HL-60 (cell line): ENCODE data around the gene SH3RF3.

Source experiments
- DNase-seq, 2 experiments: peaks; one replicate each; pipeline ENCODE4 v3.0.0-alpha.2; 2010 to 2020; ENCODE audit warnings: low read depth in 1 of 2, low spot score in 1 of 2
- H3K27ac ChIP-seq: fragments of 250-450 bp; sonication (Bioruptor Pico); replicated peaks from 2 replicates; pipeline ENCODE4 v1.5.1; 2020; ENCODE audit warnings: mild to moderate bottlenecking, moderate library complexity
- H3K27me3 ChIP-seq: fragments of 250-450 bp; sonication (Bioruptor Pico); 2 replicates; pipeline ENCODE4 v1.5.1; 2021; ENCODE audit warnings: mild to moderate bottlenecking, moderate library complexity; ENCODE audit not compliant: insufficient read depth, poor library complexity, severe bottlenecking
- H3K4me3 ChIP-seq: replicated peaks from 2 replicates; pipeline ENCODE4 v1.5.1; 2011; ENCODE audit warnings: mild to moderate bottlenecking, control low read depth, low read length; ENCODE audit not compliant: insufficient read depth
- CTCF ChIP-seq: IDR thresholded peaks from one replicate; pipeline ENCODE4 v1.5.1; 2011; ENCODE audit warnings: low read length, control low read depth, inconsistent platforms; ENCODE audit not compliant: insufficient read depth
- GABPA ChIP-seq: IDR thresholded peaks from 2 replicates; pipeline ENCODE4 v1.6.1; 2012; ENCODE audit warnings: low read depth
- POLR2AphosphoS5 ChIP-seq: IDR thresholded peaks from 2 replicates; pipeline ENCODE4 v1.6.1; 2012; ENCODE audit warnings: low read depth
- REST ChIP-seq: IDR thresholded peaks from 2 replicates; pipeline ENCODE4 v1.6.1; 2012; ENCODE audit warnings: low read depth; ENCODE audit not compliant: insufficient replicate concordance
- SPI1 ChIP-seq: IDR thresholded peaks from 2 replicates; pipeline ENCODE4 v1.6.1; 2012; ENCODE audit warnings: low read depth, mild to moderate bottlenecking, borderline replicate concordance

The SH3RF3 gene

GRCh38 chr2:109523536-109524361 is 394.7 kb downstream of the SH3RF3 start:
- Histone ChIP-seq H3K27ac (no peak overlapping the region), H3K27me3 (no peaks in the 10 kb centered on the region), H3K4me3 (no peak overlapping the region)
- TF ChIP-seq REST, result no peak
- TF ChIP-seq CTCF, result no peak
- TF ChIP-seq POLR2AphosphoS5, result no peak
- TF ChIP-seq SPI1, result no peak
- no peak for TF ChIP-seq GABPA
- DNase-seq, result no peak

GRCh38 chr2:109525836-109526235 is 396.8 kb downstream of the SH3RF3 start:
- Histone ChIP-seq H3K27me3 (no peaks in the 10 kb centered on the region), H3K27ac (no peak overlapping the region), H3K4me3 (no peak overlapping the region)
- DNase-seq, result no peak
- TF ChIP-seq CTCF (no peak), SPI1 (no peak), GABPA (no peak), POLR2AphosphoS5 (no peak), REST (no peak)

GRCh38 chr2:109526442-109526970 is 397.5 kb downstream of the SH3RF3 start:
- no peak overlapping the region for H3K4me3 ChIP-seq
- no peaks in the 10 kb centered on the region for H3K27me3 ChIP-seq
- no peak overlapping the region for H3K27ac ChIP-seq
- DNase-seq, result no peak
- TF ChIP-seq POLR2AphosphoS5 (no peak), REST (no peak), SPI1 (no peak), CTCF (no peak), GABPA (no peak)
